ENCODE measurements around the gene PANK1. TPM values are rescaled to one million over a fixed set of nuclear protein-coding genes. Genes with fewer than 3 reads are reported as not detected.

Gene PANK1
- total RNA-seq, 1 experiment from 2014 or later = 8.1 TPM

DNA sequence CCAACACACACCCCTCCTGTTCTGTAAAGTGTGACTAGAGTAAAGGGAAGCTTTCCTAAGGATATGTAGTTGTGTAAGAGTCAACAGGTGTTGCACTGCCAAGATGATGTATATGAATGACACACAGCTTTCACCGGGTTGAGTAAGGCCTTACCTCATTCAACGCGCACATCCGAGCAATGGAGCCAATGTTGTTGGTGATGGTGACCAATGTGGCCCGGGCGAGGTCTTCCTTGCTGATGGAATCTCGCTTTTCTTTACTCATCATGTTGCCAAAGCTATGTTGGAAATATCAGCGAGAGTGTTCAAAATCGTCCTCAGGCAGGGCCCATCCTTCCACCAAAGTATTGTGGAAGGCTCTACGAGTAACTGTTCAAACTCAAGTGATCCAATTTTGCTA lies 52.0 kb downstream of the PANK1 start:
- H3K36me3 ChIP-seq (ENCODE audit: low read depth) = no peaks in the 10 kb centered on the region
- no peaks in the 10 kb centered on the region for H4K20me1 ChIP-seq (ENCODE audit: insufficient read depth)
- no peaks in the 10 kb centered on the region for H3K4me1 ChIP-seq (replicated peaks; ENCODE audit: insufficient read depth)
- no peak for DNase-seq
- ChIA-PET POLR2A (ENCODE audit: unreplicated experiment) (no interaction called here), CTCF (no interaction called here)
- intact Hi-C loops (cut with micrococcal nuclease; ENCODE audit: unreplicated experiment) = no loop called here
- no peak overlapping the region for H3K27ac ChIP-seq
- no peaks in the 10 kb centered on the region for H3F3A ChIP-seq (ENCODE audit: insufficient read depth, low read depth)
- H3K27me3 ChIP-seq (ENCODE audit: insufficient read depth, low read depth) = no peaks in the 10 kb centered on the region
- BruUV-seq (replicated peaks) = no TSS peak
- no peaks in the 10 kb centered on the region for H3K79me2 ChIP-seq (ENCODE audit: low read depth)
- no peak overlapping the region for H2AFZ ChIP-seq
- no peaks in the 10 kb centered on the region for H3K9me2 ChIP-seq (ENCODE audit: insufficient read depth)
- TF ChIP-seq, protein P1, sequence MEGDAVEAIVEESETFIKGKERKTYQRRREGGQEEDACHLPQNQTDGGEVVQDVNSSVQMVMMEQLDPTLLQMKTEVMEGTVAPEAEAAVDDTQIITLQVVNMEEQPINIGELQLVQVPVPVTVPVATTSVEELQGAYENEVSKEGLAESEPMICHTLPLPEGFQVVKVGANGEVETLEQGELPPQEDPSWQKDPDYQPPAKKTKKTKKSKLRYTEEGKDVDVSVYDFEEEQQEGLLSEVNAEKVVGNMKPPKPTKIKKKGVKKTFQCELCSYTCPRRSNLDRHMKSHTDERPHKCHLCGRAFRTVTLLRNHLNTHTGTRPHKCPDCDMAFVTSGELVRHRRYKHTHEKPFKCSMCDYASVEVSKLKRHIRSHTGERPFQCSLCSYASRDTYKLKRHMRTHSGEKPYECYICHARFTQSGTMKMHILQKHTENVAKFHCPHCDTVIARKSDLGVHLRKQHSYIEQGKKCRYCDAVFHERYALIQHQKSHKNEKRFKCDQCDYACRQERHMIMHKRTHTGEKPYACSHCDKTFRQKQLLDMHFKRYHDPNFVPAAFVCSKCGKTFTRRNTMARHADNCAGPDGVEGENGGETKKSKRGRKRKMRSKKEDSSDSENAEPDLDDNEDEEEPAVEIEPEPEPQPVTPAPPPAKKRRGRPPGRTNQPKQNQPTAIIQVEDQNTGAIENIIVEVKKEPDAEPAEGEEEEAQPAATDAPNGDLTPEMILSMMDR (conservative IDR thresholded peaks at IDR 0.05) = no peak
- TF ChIP-seq EZH2 (IDR thresholded peaks at IDR 0.05; ENCODE audit: low read depth) = no peak
- no peaks in the 10 kb centered on the region for H3K9me3 ChIP-seq (ENCODE audit: insufficient read depth, low read depth)
- H3K4me2 ChIP-seq = no peak overlapping the region
- H3K4me3 ChIP-seq = no peak overlapping the region

DNA sequence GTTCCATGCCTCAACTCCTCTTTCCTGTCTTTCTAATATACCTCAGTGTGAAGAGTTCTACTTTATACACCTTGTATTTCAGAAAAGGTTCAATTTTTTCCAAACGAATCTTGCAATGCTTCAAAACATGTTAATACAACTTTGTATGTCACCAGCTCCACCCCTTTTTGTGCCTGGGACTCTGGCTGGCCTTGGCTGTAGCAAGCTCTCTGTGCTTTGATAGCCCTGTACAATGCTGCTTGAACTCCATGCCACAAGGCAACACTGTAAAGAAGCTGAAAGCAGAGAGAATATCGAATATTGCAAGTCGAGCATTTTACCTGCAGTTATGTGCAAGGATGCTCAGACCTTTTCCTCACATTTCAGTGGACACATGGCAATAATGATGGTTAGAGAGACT lies 52.5 kb downstream of the PANK1 start:
- intact Hi-C loops (cut with micrococcal nuclease; ENCODE audit: unreplicated experiment) = no loop called here
- no peaks in the 10 kb centered on the region for H3K79me2 ChIP-seq (ENCODE audit: low read depth)
- H3K4me2 ChIP-seq = no peak overlapping the region
- POLR2A ChIA-PET (ENCODE audit: unreplicated experiment) = no interaction called here
- no peaks in the 10 kb centered on the region for H3K36me3 ChIP-seq (ENCODE audit: low read depth)
- H3K27me3 ChIP-seq (ENCODE audit: insufficient read depth, low read depth) = no peaks in the 10 kb centered on the region
- H3F3A ChIP-seq (ENCODE audit: insufficient read depth, low read depth) = no peaks in the 10 kb centered on the region
- no peak for TF ChIP-seq EZH2 (IDR thresholded peaks at IDR 0.05; ENCODE audit: low read depth)
- TF ChIP-seq, protein P1 (conservative IDR thresholded peaks at IDR 0.05) = no peak
- no peak for DNase-seq
- no peak overlapping the region for H3K4me3 ChIP-seq
- no peak overlapping the region for H3K27ac ChIP-seq
- H3K9me3 ChIP-seq (ENCODE audit: insufficient read depth, low read depth) = no peaks in the 10 kb centered on the region
- CTCF ChIA-PET = no interaction called here
- no TSS peak for BruUV-seq (replicated peaks)
- H3K4me1 ChIP-seq (replicated peaks; ENCODE audit: insufficient read depth) = no peaks in the 10 kb centered on the region
- H4K20me1 ChIP-seq (ENCODE audit: insufficient read depth) = no peaks in the 10 kb centered on the region
- no peak overlapping the region for H2AFZ ChIP-seq
- H3K9me2 ChIP-seq (ENCODE audit: insufficient read depth) = no peaks in the 10 kb centered on the region

GRCh38 chr10:89591796-89592271 lies 53.2 kb downstream of the PANK1 start:
- no TSS peak for BruUV-seq (replicated peaks)
- H3K4me2 ChIP-seq = no peak overlapping the region
- H3K9me3 ChIP-seq (ENCODE audit: insufficient read depth, low read depth) = no peaks in the 10 kb centered on the region
- ChIA-PET CTCF (no interaction called here), POLR2A (ENCODE audit: unreplicated experiment) (no interaction called here)
- no peaks in the 10 kb centered on the region for H4K20me1 ChIP-seq (ENCODE audit: insufficient read depth)
- no peaks in the 10 kb centered on the region for H3F3A ChIP-seq (ENCODE audit: insufficient read depth, low read depth)
- no peaks in the 10 kb centered on the region for H3K9me2 ChIP-seq (ENCODE audit: insufficient read depth)
- no peaks in the 10 kb centered on the region for H3K4me1 ChIP-seq (replicated peaks; ENCODE audit: insufficient read depth)
- no peaks in the 10 kb centered on the region for H3K79me2 ChIP-seq (ENCODE audit: low read depth)
- H3K4me3 ChIP-seq = no peak overlapping the region
- intact Hi-C loops (cut with micrococcal nuclease; ENCODE audit: unreplicated experiment) = no loop called here
- no peak for DNase-seq
- H3K27ac ChIP-seq = no peak overlapping the region
- H2AFZ ChIP-seq = no peak overlapping the region
- H3K36me3 ChIP-seq (ENCODE audit: low read depth) = no peaks in the 10 kb centered on the region
- no peak for TF ChIP-seq EZH2 (IDR thresholded peaks at IDR 0.05; ENCODE audit: low read depth)
- TF ChIP-seq, protein P1 (conservative IDR thresholded peaks at IDR 0.05) = no peak
- no peaks in the 10 kb centered on the region for H3K27me3 ChIP-seq (ENCODE audit: insufficient read depth, low read depth)

Data from PC-9 (cell line).